Activated CD4-positive, alpha-beta T cell treated with anti-CD3 and anti-CD28 coated beads, Interleukin-2, amount 10 ng/mL, durations not matched to agents 24 days and 14 days (primary cell): ENCODE measurements around the gene TMEM123. TPM values are rescaled to one million over a fixed set of nuclear protein-coding genes. Genes with fewer than 3 reads are reported as not detected.
A peak's percentile ranks its signal among the peaks of the same experiment; 100 is the strongest.

Experiments
- DNase-seq: peaks from one replicate; pipeline ENCODE4 v3.0.0; 2022
- H3K27ac Mint-ChIP-seq: one replicate; pipeline ENCODE4 v1.8.0; 2022; ENCODE audit warnings: mild to moderate bottlenecking, mixed read lengths
- H3K27me3 Mint-ChIP-seq: one replicate; pipeline ENCODE4 v1.8.0; 2022; ENCODE audit warnings: mixed read lengths
- H3K36me3 Mint-ChIP-seq: one replicate; pipeline ENCODE4 v1.8.0; 2022; ENCODE audit warnings: low read depth, mild to moderate bottlenecking, mixed read lengths
- H3K4me1 Mint-ChIP-seq: one replicate; pipeline ENCODE4 v1.8.0; 2021; ENCODE audit warnings: mixed read lengths
- H3K4me3 Mint-ChIP-seq: one replicate; pipeline ENCODE4 v1.8.0; 2022; ENCODE audit warnings: mild to moderate bottlenecking, moderate library complexity, mixed read lengths
- H3K9me3 Mint-ChIP-seq: one replicate; pipeline ENCODE4 v1.8.0; 2021; ENCODE audit warnings: mixed read lengths
- intact Hi-C: fragments of 100-400 bp; cut with micrococcal nuclease; formaldehyde crosslinking; loops from one replicate; pipeline ENCODE4 v1.15.1; 2023
- total RNA-seq: library from RNA; stranded (reverse); gene quantifications from 2 replicates; pipeline ENCODE4 v1.2.3, GENCODE V29; 2022

TMEM123 gene
- total RNA-seq, 1 donor from 2014 or later = 243 TPM

- no peak overlapping the region for H3K27ac Mint-ChIP-seq
- intact Hi-C loops = no loop called here
- H3K4me3 Mint-ChIP-seq = no peak overlapping the region
- H3K4me1 Mint-ChIP-seq = peaks cover 38% of the 10 kb centered on the region
- no peaks in the 10 kb centered on the region for H3K36me3 Mint-ChIP-seq
- peaks cover 5% of the 10 kb centered on the region for H3K9me3 Mint-ChIP-seq
- H3K27me3 Mint-ChIP-seq = peaks cover 2% of the 10 kb centered on the region
- no peak for DNase-seq
These were observed 32.6 kb upstream of the TMEM123 start for GRCh38 chr11:102485095-102485722.

- no peak overlapping the region for H3K4me3 Mint-ChIP-seq
- intact Hi-C loops = no loop called here
- DNase-seq = no peak
- H3K9me3 Mint-ChIP-seq = peaks cover 5% of the 10 kb centered on the region
- peaks cover 35% of the 10 kb centered on the region for H3K4me1 Mint-ChIP-seq
- peaks cover 2% of the 10 kb centered on the region for H3K27me3 Mint-ChIP-seq
- H3K36me3 Mint-ChIP-seq = no peaks in the 10 kb centered on the region
- H3K27ac Mint-ChIP-seq = no peak overlapping the region
These were observed 29.9 kb upstream of the TMEM123 start for GRCh38 chr11:102482433-102482832.

- Mint-ChIP-seq H3K9me3 (no peaks in the 10 kb centered on the region), H3K36me3 (no peaks in the 10 kb centered on the region), H3K4me3 (no peak overlapping the region), H3K27ac (no peak overlapping the region), H3K27me3 (no peaks in the 10 kb centered on the region), H3K4me1 (peaks cover 36% of the 10 kb centered on the region)
- intact Hi-C loops = no loop called here
- DNase-seq = no peak
These were observed 27.2 kb upstream of the TMEM123 start for GRCh38 chr11:102479733-102480132.

- H3K4me3 Mint-ChIP-seq = no peak overlapping the region
- H3K27ac Mint-ChIP-seq = no peak overlapping the region
- no peak for DNase-seq
- H3K9me3 Mint-ChIP-seq = no peaks in the 10 kb centered on the region
- no peaks in the 10 kb centered on the region for H3K36me3 Mint-ChIP-seq
- H3K27me3 Mint-ChIP-seq = no peaks in the 10 kb centered on the region
- peaks cover 45% of the 10 kb centered on the region for H3K4me1 Mint-ChIP-seq
- intact Hi-C loops = no loop called here
These were observed 26.2 kb upstream of the TMEM123 start for GRCh38 chr11:102478673-102479299.

GRCh38 chr11:102476812-102477211 is 24.2 kb upstream of the TMEM123 start:
- Mint-ChIP-seq H3K27me3 (no peaks in the 10 kb centered on the region), H3K27ac (peak overlapping the region; percentile 83), H3K36me3 (no peaks in the 10 kb centered on the region), H3K4me1 (peaks cover 55% of the 10 kb centered on the region), H3K9me3 (peaks cover 5% of the 10 kb centered on the region), H3K4me3 (peak overlapping the region; percentile 52)
- intact Hi-C loops = no loop called here
- peak; percentile 79 for DNase-seq

GRCh38 chr11:102476069-102476468 is 23.5 kb upstream of the TMEM123 start:
- Mint-ChIP-seq H3K9me3 (peaks cover 5% of the 10 kb centered on the region), H3K27ac (peak overlapping the region; percentile 83), H3K4me1 (peaks cover 60% of the 10 kb centered on the region), H3K4me3 (peak overlapping the region; percentile 52), H3K27me3 (no peaks in the 10 kb centered on the region), H3K36me3 (no peaks in the 10 kb centered on the region)
- intact Hi-C loops = no loop called here
- DNase-seq = no peak

- intact Hi-C loops = no loop called here
- H3K36me3 Mint-ChIP-seq = no peaks in the 10 kb centered on the region
- H3K27me3 Mint-ChIP-seq = no peaks in the 10 kb centered on the region
- no peak overlapping the region for H3K4me3 Mint-ChIP-seq
- no peak for DNase-seq
- H3K27ac Mint-ChIP-seq = no peak overlapping the region
- H3K9me3 Mint-ChIP-seq = peaks cover 5% of the 10 kb centered on the region
- H3K4me1 Mint-ChIP-seq = peaks cover 74% of the 10 kb centered on the region
These were observed 21.0 kb upstream of the TMEM123 start for GRCh38 chr11:102473543-102473942.

GRCh38 chr11:102472127-102472526 is 19.6 kb upstream of the TMEM123 start:
- no peak for DNase-seq
- peaks cover 5% of the 10 kb centered on the region for H3K9me3 Mint-ChIP-seq
- H3K36me3 Mint-ChIP-seq = no peaks in the 10 kb centered on the region
- no peak overlapping the region for H3K4me3 Mint-ChIP-seq
- peaks cover 69% of the 10 kb centered on the region for H3K4me1 Mint-ChIP-seq
- no peak overlapping the region for H3K27ac Mint-ChIP-seq
- H3K27me3 Mint-ChIP-seq = no peaks in the 10 kb centered on the region
- intact Hi-C loops = no loop called here

GRCh38 chr11:102471474-102471873 is 18.9 kb upstream of the TMEM123 start:
- Mint-ChIP-seq H3K4me3 (no peak overlapping the region), H3K27me3 (no peaks in the 10 kb centered on the region), H3K4me1 (peaks cover 67% of the 10 kb centered on the region), H3K27ac (no peak overlapping the region), H3K36me3 (no peaks in the 10 kb centered on the region), H3K9me3 (peaks cover 5% of the 10 kb centered on the region)
- intact Hi-C loops = no loop called here
- DNase-seq = no peak

GRCh38 chr11:102470251-102470650 is 17.7 kb upstream of the TMEM123 start:
- DNase-seq = peak; percentile 80
- Mint-ChIP-seq H3K4me3 (peak overlapping the region; percentile 78), H3K36me3 (no peaks in the 10 kb centered on the region)

GRCh38 chr11:102469196-102469821 is 16.7 kb upstream of the TMEM123 start:
- intact Hi-C loops = no loop called here
- Mint-ChIP-seq H3K4me3 (peak overlapping the region; percentile 78), H3K9me3 (peaks cover 8% of the 10 kb centered on the region), H3K27ac (no peak overlapping the region), H3K36me3 (no peaks in the 10 kb centered on the region), H3K27me3 (no peaks in the 10 kb centered on the region), H3K4me1 (peaks cover 74% of the 10 kb centered on the region)
- no peak for DNase-seq

More at GRCh38 chr11:102470251-102470650, 17.7 kb upstream of the TMEM123 start:
- no peaks in the 10 kb centered on the region for H3K27me3 Mint-ChIP-seq
- H3K27ac Mint-ChIP-seq = peak overlapping the region; percentile 72
- H3K4me1 Mint-ChIP-seq = peaks cover 73% of the 10 kb centered on the region
- H3K9me3 Mint-ChIP-seq = peaks cover 8% of the 10 kb centered on the region
- intact Hi-C loops = no loop called here

GRCh38 chr11:102468616-102469195 is 16.1 kb upstream of the TMEM123 start:
- peaks cover 70% of the 10 kb centered on the region for H3K4me1 Mint-ChIP-seq
- no peaks in the 10 kb centered on the region for H3K36me3 Mint-ChIP-seq
- peak overlapping the region; percentile 78 for H3K4me3 Mint-ChIP-seq
- no peak overlapping the region for H3K27ac Mint-ChIP-seq
- intact Hi-C loops = no loop called here
- peaks cover 8% of the 10 kb centered on the region for H3K9me3 Mint-ChIP-seq
- H3K27me3 Mint-ChIP-seq = no peaks in the 10 kb centered on the region
- DNase-seq = no peak

- Mint-ChIP-seq H3K27ac (peak overlapping the region; percentile 6), H3K27me3 (no peaks in the 10 kb centered on the region), H3K4me3 (peak overlapping the region; percentile 31), H3K9me3 (peaks cover 8% of the 10 kb centered on the region), H3K4me1 (peaks cover 68% of the 10 kb centered on the region), H3K36me3 (no peaks in the 10 kb centered on the region)
- DNase-seq = no peak
- intact Hi-C loops = no loop called here
These were observed 15.5 kb upstream of the TMEM123 start for GRCh38 chr11:102467853-102468580.
